Fibroblast of the aortic adventitia (primary cell): ENCODE results near the gene SEMA6A. TPM values are rescaled to one million over a fixed set of nuclear protein-coding genes. Genes with fewer than 3 reads are reported as not detected.

Experiments used
- DNase-seq: peaks from one replicate; pipeline ENCODE4 v3.0.0-alpha.2; 2010; ENCODE audit warnings: low read depth
- H3K4me3 ChIP-seq: 2 replicates; pipeline ENCODE4 v1.5.1; 2011; ENCODE audit warnings: low read depth, mild to moderate bottlenecking, control low read depth, low read length, moderate library complexity
- CTCF ChIP-seq: IDR thresholded peaks from 2 replicates; pipeline ENCODE4 v1.5.1; 2011; ENCODE audit warnings: mild to moderate bottlenecking, low read length, control low read depth, inconsistent platforms; ENCODE audit not compliant: insufficient read depth
- total RNA-seq: library from RNA; depleted of rRNA; stranded (reverse); fragments of >200 nt; gene quantifications from 2 replicates; pipeline ENCODE4 v1.2.3, GENCODE V29; 2012; ENCODE audit warnings: low replicate concordance

SEMA6A gene
- total RNA-seq, 1 donor, result 0.36 TPM

GRCh38 chr5:116424951-116425350, 149.7 kb downstream of the SEMA6A start:
- TF ChIP-seq CTCF, result no peak
- no peak for DNase-seq
- no peak overlapping the region for H3K4me3 ChIP-seq

DNA sequence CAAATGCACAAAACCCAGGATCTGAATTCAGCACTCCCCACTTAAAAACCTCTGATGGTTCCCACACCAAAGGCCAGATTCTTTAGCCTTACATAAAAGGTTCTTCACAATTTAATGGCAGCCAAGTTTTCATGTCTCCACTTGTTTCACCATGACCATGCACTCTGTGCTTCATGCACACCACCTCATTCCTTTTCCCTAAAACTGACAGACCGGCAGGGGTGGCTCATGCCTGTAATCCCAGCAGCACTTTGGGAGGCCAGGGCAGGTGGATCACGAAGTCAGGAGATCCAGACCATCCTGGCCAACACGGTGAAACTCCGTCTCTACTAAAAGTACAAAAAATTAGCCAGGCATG, 150.4 kb downstream of the SEMA6A start:
- no peak for TF ChIP-seq CTCF
- DNase-seq, result no peak
- no peak overlapping the region for H3K4me3 ChIP-seq

DNA sequence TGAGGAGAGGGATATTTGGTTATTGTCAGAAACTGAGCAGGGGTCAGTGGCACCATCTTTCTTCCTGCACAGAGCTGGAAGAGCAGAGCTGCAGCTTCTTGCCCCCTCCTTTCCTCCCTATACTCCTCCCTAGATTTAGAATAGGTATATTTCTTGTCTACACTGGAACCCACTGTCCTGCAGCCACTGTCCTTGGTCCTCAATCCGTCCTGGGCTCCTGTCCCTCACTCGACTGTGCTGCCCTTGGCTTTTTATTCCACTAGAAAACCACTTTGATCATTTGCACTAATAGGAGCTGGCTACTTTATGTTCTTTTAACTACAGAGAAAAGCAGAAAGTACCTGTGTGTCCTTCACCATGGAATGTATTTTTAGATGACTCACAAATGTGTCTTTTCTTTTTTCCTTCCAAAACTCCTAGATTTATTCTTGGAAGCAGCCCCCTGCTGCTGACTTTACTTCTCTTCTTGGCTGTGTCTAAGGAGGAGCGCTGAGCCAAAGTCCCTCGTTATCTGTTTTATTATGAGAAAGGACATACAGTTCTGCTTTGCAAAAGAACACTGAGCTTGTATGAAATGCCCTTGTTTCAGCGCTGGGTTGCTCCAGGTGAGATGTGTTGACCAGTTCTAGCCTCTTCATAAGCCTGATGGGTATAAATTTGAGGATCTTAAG, 150.9 kb downstream of the SEMA6A start:
- no peak for TF ChIP-seq CTCF
- H3K4me3 ChIP-seq, result no peak overlapping the region
- DNase-seq, result no peak

- DNase-seq, result no peak
- no peak for TF ChIP-seq CTCF
- H3K4me3 ChIP-seq, result no peak overlapping the region
These were observed 151.5 kb downstream of the SEMA6A start for GRCh38 chr5:116423141-116423540.

- no peak for TF ChIP-seq CTCF
- no peak for DNase-seq
- no peak overlapping the region for H3K4me3 ChIP-seq
These were observed 153.5 kb downstream of the SEMA6A start for GRCh38 chr5:116421080-116421629.

- no peak for DNase-seq
- TF ChIP-seq CTCF, result no peak
- H3K4me3 ChIP-seq, result no peak overlapping the region
These were observed 154.1 kb downstream of the SEMA6A start for GRCh38 chr5:116420540-116420939.

- TF ChIP-seq CTCF, result no peak
- no peak overlapping the region for H3K4me3 ChIP-seq
- DNase-seq, result no peak
These were observed 155.4 kb downstream of the SEMA6A start for GRCh38 chr5:116419258-116419657.
